Inflammatory macrophage (primary cell): ENCODE measurements around the gene ATPAF1.

ENCODE experiments used
- DNase-seq, 2 donors: peaks; one replicate each; pipeline ENCODE4 v3.0.0-alpha.2; 2020 to 2022

ATPAF1 gene

DNA sequence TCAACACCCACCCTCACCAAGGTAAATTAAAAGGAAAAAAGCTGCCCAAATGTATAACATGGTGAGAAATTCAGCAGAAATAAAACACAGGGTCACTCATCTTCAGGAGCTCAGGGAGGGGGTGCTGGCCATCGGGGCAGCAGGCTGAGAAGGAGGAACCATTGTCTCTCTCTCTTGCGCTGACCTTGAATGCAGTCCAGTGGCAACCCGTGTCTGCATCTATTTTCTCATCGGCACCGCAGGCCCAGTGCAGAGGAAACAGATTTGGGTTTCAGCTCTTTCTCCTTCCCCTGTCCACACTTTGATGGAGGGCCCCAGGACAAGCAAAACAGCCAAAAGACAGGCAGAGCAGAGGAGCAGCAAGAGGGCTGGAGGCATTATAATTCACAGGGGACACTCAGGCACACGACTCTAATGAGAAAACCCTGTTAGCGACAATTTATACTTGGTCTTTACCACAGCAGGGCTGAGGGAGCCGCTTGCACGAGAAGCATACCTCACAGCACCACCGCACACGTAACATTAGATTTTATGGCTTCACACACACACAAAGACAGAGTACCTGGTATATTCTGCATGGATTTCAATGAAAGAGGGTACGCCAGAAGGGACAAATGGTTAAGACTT, 82.7 kb downstream of the ATPAF1 start:
- no peak for DNase-seq

DNA sequence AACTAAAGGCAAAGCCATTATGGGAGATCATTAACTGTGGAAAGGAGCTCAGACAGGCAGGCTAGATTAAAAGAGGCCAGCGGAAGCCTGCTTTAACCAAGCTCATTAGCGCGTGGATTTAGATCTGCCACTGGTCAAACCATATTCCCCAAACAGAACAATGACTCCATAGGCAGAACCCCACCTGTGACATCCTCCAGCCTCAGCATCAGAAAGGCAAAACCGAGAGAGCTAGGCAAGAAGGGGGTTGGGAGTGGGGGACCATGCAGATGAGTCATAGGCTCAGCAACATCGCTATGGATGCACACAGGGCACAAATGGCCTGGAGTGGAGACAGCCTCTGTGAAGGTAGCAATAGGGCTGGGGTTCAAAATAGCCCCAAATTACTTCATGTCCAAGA, 84.7 kb downstream of the ATPAF1 start:
- no peak for DNase-seq

DNA sequence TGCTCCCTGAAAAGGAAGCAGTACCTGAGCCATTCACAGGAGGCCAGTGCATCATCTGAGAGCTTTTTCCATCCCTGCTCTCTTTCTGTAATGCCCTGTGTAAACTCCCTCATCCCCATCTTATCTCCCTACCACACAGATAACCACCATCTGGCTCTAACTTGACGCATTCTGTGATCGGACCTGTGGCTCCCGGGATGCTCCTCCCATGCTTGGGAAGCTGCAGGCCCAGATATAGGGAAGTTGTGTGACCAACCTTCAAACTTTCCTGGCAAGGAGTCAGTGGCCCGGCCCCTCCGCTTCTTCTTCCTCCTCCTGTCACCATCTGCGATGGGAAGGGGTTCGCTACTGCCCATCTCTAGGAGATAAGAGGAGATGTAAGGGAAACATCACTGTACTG, 85.2 kb downstream of the ATPAF1 start:
- DNase-seq, result no peak
